GM23338 (cell line): ENCODE results near the gene LSM2. TPM values are rescaled to one million over a fixed set of nuclear protein-coding genes. Genes with fewer than 3 reads are reported as not detected.

Experiments
- CREB1 ChIP-seq: fragments of 250-450 bp; sonication (Bioruptor Pico); IDR thresholded peaks from 2 replicates; pipeline ENCODE4 v1.5.0; 2020; ENCODE audit warnings: low read depth, mild to moderate bottlenecking, moderate library complexity
- EZH2 ChIP-seq: fragments of 200-600 bp; sonication (generic); IDR thresholded peaks from one replicate; pipeline ENCODE4 v1.8.0; 2017; ENCODE audit warnings: antibody characterized with exemption, mild to moderate bottlenecking, low read depth; ENCODE audit not compliant: unreplicated experiment
- JUNB ChIP-seq: IDR thresholded peaks from one replicate; pipeline ENCODE4 v1.6.1; 2016; ENCODE audit warnings: antibody characterized with exemption; ENCODE audit not compliant: unreplicated experiment
- POLR2AphosphoS5 ChIP-seq: IDR thresholded peaks from 2 replicates; pipeline ENCODE4 v1.6.1; 2016; ENCODE audit warnings: antibody characterized with exemption, low read depth
- ZNF331 ChIP-seq: fragments of 250-450 bp; sonication (Bioruptor Pico); IDR thresholded peaks from 2 replicates; pipeline ENCODE4 v1.5.0; 2020; ENCODE audit warnings: low read depth, mild to moderate bottlenecking, moderate library complexity
- polyA plus RNA-seq: library from polyadenylated mRNA; unstranded; fragments of >200 nt; fragmentation: Nextera tagmentation; extraction: Ambion mirVana; gene quantifications from 2 replicates; pipeline ENCODE4 v1.2.1, GENCODE V29; 2016
- total RNA-seq: library from RNA; depleted of rRNA; stranded (reverse); fragments of >200 nt; shearing (Covaris generic); gene quantifications from 2 replicates; pipeline ENCODE4 v1.2.3, GENCODE V29; 2014
- TF ChIP-seq, protein P1 (sequence below): fragments of 250-450 bp; sonication (Bioruptor Pico); IDR thresholded peaks from 2 replicates; pipeline ENCODE4 v1.5.0; 2020; ENCODE audit warnings: mild to moderate bottlenecking, moderate library complexity
- TF ChIP-seq, protein P2 (sequence below): IDR thresholded peaks from one replicate; pipeline ENCODE4 v1.6.1; 2018; ENCODE audit warnings: antibody characterized with exemption; ENCODE audit not compliant: unreplicated experiment
- TF ChIP-seq, protein P3 (sequence below): IDR thresholded peaks from 2 replicates; pipeline ENCODE4 v1.6.1; 2016; ENCODE audit warnings: antibody characterized with exemption

The LSM2 gene
- total and polyA plus RNA-seq, 2 experiments from 2014 or later, result 106 to 140 TPM

DNA sequence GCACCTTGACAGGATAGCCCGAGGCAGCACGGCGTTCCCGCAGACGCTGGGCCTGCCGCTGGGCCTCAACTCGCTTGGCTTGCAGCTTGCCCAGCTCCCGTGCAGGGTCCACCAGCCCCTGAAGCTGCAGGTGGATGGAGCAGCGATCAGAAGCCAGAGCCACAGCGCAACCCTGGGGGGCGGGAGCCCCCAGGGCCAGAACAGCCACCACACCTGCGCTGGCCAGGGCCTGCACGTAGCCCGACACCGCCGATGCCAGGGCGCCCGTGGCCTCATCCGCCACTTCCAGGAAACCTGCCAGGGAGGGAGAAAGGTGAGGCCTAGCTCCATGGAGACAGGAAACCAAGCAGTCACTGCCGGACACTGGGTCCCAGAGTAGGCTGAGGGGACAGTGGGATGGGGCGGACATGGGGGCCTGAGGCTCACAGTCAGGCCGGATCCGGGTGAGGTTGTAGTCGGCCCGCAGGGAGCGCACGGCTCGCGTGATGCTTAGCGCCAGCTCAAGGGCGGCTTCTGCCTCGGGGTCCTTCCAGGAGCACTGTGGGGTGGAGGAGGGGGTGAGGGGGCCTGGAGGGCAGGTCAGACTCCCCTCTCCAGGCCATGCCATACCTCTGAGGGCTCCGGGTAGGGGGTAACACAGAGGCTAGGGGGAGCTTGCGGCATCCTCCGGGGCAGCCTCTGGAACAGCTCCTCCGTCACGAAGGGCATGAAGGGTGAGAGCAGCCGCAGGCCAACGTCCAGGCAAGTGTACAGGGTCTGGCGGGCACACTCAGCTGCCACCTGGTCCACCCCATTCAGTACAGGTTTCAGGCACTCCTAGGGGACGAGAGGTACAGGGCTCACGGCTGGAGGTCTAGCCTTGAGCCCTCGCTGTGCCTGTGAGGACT lies 27.5 kb downstream of the LSM2 start (continued):
- TF ChIP-seq, protein P1, sequence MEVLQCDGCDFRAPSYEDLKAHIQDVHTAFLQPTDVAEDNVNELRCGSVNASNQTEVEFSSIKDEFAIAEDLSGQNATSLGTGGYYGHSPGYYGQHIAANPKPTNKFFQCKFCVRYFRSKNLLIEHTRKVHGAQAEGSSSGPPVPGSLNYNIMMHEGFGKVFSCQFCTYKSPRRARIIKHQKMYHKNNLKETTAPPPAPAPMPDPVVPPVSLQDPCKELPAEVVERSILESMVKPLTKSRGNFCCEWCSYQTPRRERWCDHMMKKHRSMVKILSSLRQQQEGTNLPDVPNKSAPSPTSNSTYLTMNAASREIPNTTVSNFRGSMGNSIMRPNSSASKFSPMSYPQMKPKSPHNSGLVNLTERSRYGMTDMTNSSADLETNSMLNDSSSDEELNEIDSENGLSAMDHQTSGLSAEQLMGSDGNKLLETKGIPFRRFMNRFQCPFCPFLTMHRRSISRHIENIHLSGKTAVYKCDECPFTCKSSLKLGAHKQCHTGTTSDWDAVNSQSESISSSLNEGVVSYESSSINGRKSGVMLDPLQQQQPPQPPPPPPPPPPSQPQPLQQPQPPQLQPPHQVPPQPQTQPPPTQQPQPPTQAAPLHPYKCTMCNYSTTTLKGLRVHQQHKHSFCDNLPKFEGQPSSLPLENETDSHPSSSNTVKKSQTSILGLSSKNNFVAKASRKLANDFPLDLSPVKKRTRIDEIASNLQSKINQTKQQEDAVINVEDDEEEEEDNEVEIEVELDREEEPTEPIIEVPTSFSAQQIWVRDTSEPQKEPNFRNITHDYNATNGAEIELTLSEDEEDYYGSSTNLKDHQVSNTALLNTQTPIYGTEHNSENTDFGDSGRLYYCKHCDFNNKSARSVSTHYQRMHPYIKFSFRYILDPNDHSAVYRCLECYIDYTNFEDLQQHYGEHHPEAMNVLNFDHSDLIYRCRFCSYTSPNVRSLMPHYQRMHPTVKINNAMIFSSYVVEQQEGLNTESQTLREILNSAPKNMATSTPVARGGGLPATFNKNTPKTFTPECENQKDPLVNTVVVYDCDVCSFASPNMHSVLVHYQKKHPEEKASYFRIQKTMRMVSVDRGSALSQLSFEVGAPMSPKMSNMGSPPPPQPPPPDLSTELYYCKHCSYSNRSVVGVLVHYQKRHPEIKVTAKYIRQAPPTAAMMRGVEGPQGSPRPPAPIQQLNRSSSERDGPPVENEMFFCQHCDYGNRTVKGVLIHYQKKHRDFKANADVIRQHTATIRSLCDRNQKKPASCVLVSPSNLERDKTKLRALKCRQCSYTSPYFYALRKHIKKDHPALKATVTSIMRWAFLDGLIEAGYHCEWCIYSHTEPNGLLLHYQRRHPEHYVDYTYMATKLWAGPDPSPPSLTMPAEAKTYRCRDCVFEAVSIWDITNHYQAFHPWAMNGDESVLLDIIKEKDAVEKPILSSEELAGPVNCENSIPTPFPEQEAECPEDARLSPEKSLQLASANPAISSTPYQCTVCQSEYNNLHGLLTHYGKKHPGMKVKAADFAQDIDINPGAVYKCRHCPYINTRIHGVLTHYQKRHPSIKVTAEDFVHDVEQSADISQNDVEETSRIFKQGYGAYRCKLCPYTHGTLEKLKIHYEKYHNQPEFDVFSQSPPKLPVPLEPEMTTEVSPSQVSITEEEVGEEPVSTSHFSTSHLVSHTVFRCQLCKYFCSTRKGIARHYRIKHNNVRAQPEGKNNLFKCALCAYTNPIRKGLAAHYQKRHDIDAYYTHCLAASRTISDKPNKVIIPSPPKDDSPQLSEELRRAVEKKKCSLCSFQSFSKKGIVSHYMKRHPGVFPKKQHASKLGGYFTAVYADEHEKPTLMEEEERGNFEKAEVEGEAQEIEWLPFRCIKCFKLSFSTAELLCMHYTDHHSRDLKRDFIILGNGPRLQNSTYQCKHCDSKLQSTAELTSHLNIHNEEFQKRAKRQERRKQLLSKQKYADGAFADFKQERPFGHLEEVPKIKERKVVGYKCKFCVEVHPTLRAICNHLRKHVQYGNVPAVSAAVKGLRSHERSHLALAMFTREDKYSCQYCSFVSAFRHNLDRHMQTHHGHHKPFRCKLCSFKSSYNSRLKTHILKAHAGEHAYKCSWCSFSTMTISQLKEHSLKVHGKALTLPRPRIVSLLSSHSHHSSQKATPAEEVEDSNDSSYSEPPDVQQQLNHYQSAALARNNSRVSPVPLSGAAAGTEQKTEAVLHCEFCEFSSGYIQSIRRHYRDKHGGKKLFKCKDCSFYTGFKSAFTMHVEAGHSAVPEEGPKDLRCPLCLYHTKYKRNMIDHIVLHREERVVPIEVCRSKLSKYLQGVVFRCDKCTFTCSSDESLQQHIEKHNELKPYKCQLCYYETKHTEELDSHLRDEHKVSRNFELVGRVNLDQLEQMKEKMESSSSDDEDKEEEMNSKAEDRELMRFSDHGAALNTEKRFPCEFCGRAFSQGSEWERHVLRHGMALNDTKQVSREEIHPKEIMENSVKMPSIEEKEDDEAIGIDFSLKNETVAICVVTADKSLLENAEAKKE (CRISPR knock-in tag), result no peak
- TF ChIP-seq, protein P2, sequence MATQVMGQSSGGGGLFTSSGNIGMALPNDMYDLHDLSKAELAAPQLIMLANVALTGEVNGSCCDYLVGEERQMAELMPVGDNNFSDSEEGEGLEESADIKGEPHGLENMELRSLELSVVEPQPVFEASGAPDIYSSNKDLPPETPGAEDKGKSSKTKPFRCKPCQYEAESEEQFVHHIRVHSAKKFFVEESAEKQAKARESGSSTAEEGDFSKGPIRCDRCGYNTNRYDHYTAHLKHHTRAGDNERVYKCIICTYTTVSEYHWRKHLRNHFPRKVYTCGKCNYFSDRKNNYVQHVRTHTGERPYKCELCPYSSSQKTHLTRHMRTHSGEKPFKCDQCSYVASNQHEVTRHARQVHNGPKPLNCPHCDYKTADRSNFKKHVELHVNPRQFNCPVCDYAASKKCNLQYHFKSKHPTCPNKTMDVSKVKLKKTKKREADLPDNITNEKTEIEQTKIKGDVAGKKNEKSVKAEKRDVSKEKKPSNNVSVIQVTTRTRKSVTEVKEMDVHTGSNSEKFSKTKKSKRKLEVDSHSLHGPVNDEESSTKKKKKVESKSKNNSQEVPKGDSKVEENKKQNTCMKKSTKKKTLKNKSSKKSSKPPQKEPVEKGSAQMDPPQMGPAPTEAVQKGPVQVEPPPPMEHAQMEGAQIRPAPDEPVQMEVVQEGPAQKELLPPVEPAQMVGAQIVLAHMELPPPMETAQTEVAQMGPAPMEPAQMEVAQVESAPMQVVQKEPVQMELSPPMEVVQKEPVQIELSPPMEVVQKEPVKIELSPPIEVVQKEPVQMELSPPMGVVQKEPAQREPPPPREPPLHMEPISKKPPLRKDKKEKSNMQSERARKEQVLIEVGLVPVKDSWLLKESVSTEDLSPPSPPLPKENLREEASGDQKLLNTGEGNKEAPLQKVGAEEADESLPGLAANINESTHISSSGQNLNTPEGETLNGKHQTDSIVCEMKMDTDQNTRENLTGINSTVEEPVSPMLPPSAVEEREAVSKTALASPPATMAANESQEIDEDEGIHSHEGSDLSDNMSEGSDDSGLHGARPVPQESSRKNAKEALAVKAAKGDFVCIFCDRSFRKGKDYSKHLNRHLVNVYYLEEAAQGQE, result no peak
- TF ChIP-seq CREB1 (CRISPR knock-in tag) (no peak), JUNB (no peak), POLR2AphosphoS5 (no peak), ZNF331 (CRISPR knock-in tag) (no peak), EZH2 (no peak)
- TF ChIP-seq, protein P3, sequence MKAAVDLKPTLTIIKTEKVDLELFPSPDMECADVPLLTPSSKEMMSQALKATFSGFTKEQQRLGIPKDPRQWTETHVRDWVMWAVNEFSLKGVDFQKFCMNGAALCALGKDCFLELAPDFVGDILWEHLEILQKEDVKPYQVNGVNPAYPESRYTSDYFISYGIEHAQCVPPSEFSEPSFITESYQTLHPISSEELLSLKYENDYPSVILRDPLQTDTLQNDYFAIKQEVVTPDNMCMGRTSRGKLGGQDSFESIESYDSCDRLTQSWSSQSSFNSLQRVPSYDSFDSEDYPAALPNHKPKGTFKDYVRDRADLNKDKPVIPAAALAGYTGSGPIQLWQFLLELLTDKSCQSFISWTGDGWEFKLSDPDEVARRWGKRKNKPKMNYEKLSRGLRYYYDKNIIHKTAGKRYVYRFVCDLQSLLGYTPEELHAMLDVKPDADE, result no peak
